ENCODE data around the gene TREML1.
A peak's percentile ranks its signal among the peaks of the same experiment; 100 is the strongest.

Gene TREML1

DNA sequence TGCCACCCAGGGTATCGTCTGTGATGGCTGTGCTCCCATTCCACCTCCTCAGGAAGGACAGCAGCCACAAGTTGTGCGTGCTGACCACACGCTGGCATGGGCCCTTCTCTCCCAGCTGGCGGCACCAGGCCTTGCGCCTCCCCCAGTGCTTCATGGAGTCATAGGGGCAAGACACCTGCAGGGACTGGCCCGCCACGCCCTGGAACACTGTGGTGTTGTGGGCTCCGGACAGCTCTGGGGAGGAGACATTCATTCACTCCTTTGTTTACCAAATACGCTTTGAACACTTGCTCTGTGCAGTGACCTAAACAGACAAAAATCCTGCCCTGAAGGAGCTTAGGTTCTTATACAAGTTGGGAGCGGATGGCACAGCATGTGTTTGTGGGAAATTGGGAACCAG is 7.2 kb upstream of the TREML1 start:
- no CpG with 5 or more reads among the region's 10 CpGs for WGBS, 2 donors (ENCODE audit: extremely low coverage in 2 of 2, insufficient read length in 2 of 2, insufficient replicate concordance in 1 of 2)
- Histone ChIP-seq H3K4me3 (ENCODE audit: low read length in 2 of 2) (peak overlapping the region in 1 of 2 donors; percentile 14), H3K4me2 (ENCODE audit: insufficient read depth, low read length, poor library complexity, severe bottlenecking) (no peak overlapping the region), H2AK5ac (ENCODE audit: low read depth, low read length) (peak overlapping the region; percentile 35), H3K4ac (ENCODE audit: low read length) (no peak overlapping the region), H2BK120ac (ENCODE audit: low read depth, low read length) (no peak overlapping the region), H3K23ac (ENCODE audit: low read depth, low read length, poor library complexity) (peak overlapping the region; percentile 37), H3K18ac (ENCODE audit: low read length) (peak overlapping the region; percentile 32), H2BK12ac (ENCODE audit: low read length) (no peak overlapping the region), H2AFZ (ENCODE audit: low read length) (no peak overlapping the region), H2BK15ac (ENCODE audit: low read length) (no peak overlapping the region), H3K36me3 (replicated peaks in 1 of 2; ENCODE audit: control insufficient read depth in 2 of 2, insufficient read depth in 2 of 2, low read length in 2 of 2) (no peaks in the 10 kb centered on the region), H3K9ac (ENCODE audit: low read depth, low read length, poor library complexity) (no peak overlapping the region), H3K27ac (replicated peaks; ENCODE audit: low read length) (no peak overlapping the region), H3K27me3 (ENCODE audit: control insufficient read depth in 3 of 3, insufficient read depth in 3 of 3, low read depth in 1 of 3, low read length in 3 of 3) (peaks cover 0 to 24% (median 0%) of the 10 kb centered on the region in 3 experiments), H2BK5ac (ENCODE audit: low read length) (no peak overlapping the region), H3K4me1 (ENCODE audit: control insufficient read depth in 2 of 2, insufficient read depth in 1 of 2, low read depth in 1 of 2, low read length in 2 of 2) (peaks cover 0 to 4% of the 10 kb centered on the region in 2 donors), H3K9me3 (replicated peaks in 1 of 2; ENCODE audit: control insufficient read depth in 2 of 2, insufficient read depth in 1 of 2, low read depth in 1 of 2, low read length in 2 of 2) (no peaks in the 10 kb centered on the region), H3K79me1 (ENCODE audit: low read depth, low read length) (no peaks in the 10 kb centered on the region), H4K8ac (ENCODE audit: low read depth, low read length) (no peak overlapping the region), H4K91ac (ENCODE audit: low read depth, low read length, poor library complexity) (no peak overlapping the region), H3K14ac (ENCODE audit: low read length) (peak overlapping the region; percentile 26)
- DNase-seq (ENCODE audit: low spot score) = no peak

DNA sequence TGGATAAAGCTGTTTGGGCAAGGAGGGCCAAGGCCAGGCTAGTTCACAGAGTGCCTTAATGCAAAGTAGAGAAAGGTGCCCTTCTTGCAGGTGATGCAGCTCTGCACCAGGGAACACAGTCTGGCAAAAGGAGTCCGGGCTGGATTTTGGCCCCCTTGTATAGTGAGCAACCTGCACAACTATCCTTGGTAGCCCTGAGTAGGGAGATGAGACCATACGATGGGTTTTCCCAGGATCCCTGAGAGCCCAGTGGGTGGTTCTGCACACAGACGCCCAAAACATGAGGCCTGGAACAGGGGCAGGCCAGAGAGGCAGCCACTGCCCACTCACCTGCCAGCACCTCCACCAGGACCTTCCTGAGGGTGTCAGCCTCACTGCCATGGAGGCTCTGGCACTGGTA is 6.8 kb upstream of the TREML1 start:
- H3K79me1 ChIP-seq (ENCODE audit: low read depth, low read length) = no peaks in the 10 kb centered on the region
- no peak overlapping the region for H2BK120ac ChIP-seq (ENCODE audit: low read depth, low read length)
- no peak overlapping the region for H2BK12ac ChIP-seq (ENCODE audit: low read length)
- H2BK15ac ChIP-seq (ENCODE audit: low read length) = no peak overlapping the region
- no peak overlapping the region for H2BK5ac ChIP-seq (ENCODE audit: low read length)
- peak overlapping the region; percentile 26 for H3K14ac ChIP-seq (ENCODE audit: low read length)
- H3K4me1 ChIP-seq (ENCODE audit: control insufficient read depth in 2 of 2, insufficient read depth in 1 of 2, low read depth in 1 of 2, low read length in 2 of 2) = peaks cover 0 to 4% of the 10 kb centered on the region in 2 donors
- H3K4me3 ChIP-seq (ENCODE audit: low read length in 2 of 2) = peak overlapping the region in 1 of 2 donors; percentile 14
- no peak overlapping the region for H3K27ac ChIP-seq (replicated peaks; ENCODE audit: low read length)
- peak overlapping the region; percentile 32 for H3K18ac ChIP-seq (ENCODE audit: low read length)
- H3K36me3 ChIP-seq (replicated peaks in 1 of 2; ENCODE audit: control insufficient read depth in 2 of 2, insufficient read depth in 2 of 2, low read length in 2 of 2) = no peaks in the 10 kb centered on the region
- no peak overlapping the region for H2AFZ ChIP-seq (ENCODE audit: low read length)
- DNase-seq (ENCODE audit: low spot score) = no peak
- no peaks in the 10 kb centered on the region for H3K9me3 ChIP-seq (replicated peaks in 1 of 2; ENCODE audit: control insufficient read depth in 2 of 2, insufficient read depth in 1 of 2, low read depth in 1 of 2, low read length in 2 of 2)
- H3K9ac ChIP-seq (ENCODE audit: low read depth, low read length, poor library complexity) = no peak overlapping the region
- no peak overlapping the region for H3K4ac ChIP-seq (ENCODE audit: low read length)
- H3K23ac ChIP-seq (ENCODE audit: low read depth, low read length, poor library complexity) = peak overlapping the region; percentile 37
- H3K27me3 ChIP-seq (ENCODE audit: control insufficient read depth in 3 of 3, insufficient read depth in 3 of 3, low read depth in 1 of 3, low read length in 3 of 3) = peaks cover 0 to 24% (median 0%) of the 10 kb centered on the region in 3 experiments
- H4K91ac ChIP-seq (ENCODE audit: low read depth, low read length, poor library complexity) = no peak overlapping the region
- no CpG with 5 or more reads among the region's 3 CpGs for WGBS, 2 donors (ENCODE audit: extremely low coverage in 2 of 2, insufficient read length in 2 of 2, insufficient replicate concordance in 1 of 2)
- no peak overlapping the region for H2AK5ac ChIP-seq (ENCODE audit: low read depth, low read length)
- H4K8ac ChIP-seq (ENCODE audit: low read depth, low read length) = no peak overlapping the region
- H3K4me2 ChIP-seq (ENCODE audit: insufficient read depth, low read length, poor library complexity, severe bottlenecking) = no peak overlapping the region

DNA sequence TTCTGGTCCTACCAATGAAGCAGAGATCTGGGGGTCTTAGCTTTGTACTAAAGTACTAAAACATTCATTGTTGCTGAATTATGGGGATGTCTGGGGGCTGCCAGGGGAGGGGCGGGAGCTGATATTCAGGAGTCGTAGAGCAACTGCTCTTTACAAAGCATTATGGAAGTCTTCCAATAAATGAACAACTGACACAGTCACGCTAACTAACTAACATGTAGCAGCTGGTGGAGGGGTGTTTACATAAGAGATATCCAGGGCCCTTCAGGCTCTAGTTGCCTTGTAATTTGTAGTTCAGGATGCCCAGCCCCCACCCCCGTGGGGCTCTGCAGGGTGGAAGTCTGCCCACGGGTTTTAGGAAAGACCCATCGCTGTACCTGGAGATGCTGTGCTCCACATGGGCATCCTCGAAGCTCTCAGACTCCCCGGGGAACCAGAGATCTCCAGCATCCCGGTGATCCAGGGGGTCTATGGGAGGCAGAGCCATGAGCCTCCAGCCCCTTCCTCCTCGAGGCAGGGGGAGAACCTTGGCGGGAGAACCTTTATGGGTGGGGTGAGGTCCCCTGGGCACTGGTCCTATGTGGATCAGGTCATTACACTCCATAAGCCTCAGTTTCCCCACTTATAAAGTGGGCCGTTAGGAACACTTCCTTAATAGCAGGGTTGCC is 5.4 kb upstream of the TREML1 start:
- no peak overlapping the region for H2BK120ac ChIP-seq (ENCODE audit: low read depth, low read length)
- H2BK15ac ChIP-seq (ENCODE audit: low read length) = no peak overlapping the region
- H3K36me3 ChIP-seq (replicated peaks in 1 of 2; ENCODE audit: control insufficient read depth in 2 of 2, insufficient read depth in 2 of 2, low read length in 2 of 2) = no peaks in the 10 kb centered on the region
- peaks cover 0 to 32% (median 0%) of the 10 kb centered on the region in 3 experiments for H3K27me3 ChIP-seq (ENCODE audit: control insufficient read depth in 3 of 3, insufficient read depth in 3 of 3, low read depth in 1 of 3, low read length in 3 of 3)
- no peak overlapping the region for H2AFZ ChIP-seq (ENCODE audit: low read length)
- H3K23ac ChIP-seq (ENCODE audit: low read depth, low read length, poor library complexity) = no peak overlapping the region
- H2BK12ac ChIP-seq (ENCODE audit: low read length) = no peak overlapping the region
- no peak overlapping the region for H4K8ac ChIP-seq (ENCODE audit: low read depth, low read length)
- no peaks in the 10 kb centered on the region for H3K9me3 ChIP-seq (replicated peaks in 1 of 2; ENCODE audit: control insufficient read depth in 2 of 2, insufficient read depth in 1 of 2, low read depth in 1 of 2, low read length in 2 of 2)
- H4K91ac ChIP-seq (ENCODE audit: low read depth, low read length, poor library complexity) = no peak overlapping the region
- DNase-seq (ENCODE audit: low spot score) = no peak
- no peak overlapping the region for H3K14ac ChIP-seq (ENCODE audit: low read length)
- no peak overlapping the region for H3K4ac ChIP-seq (ENCODE audit: low read length)
- no CpG with 5 or more reads among the region's 12 CpGs for WGBS, 2 donors (ENCODE audit: extremely low coverage in 2 of 2, insufficient read length in 2 of 2, insufficient replicate concordance in 1 of 2)
- H3K79me1 ChIP-seq (ENCODE audit: low read depth, low read length) = no peaks in the 10 kb centered on the region
- H3K4me1 ChIP-seq (ENCODE audit: control insufficient read depth in 2 of 2, insufficient read depth in 1 of 2, low read depth in 1 of 2, low read length in 2 of 2) = peaks cover 0 to 4% of the 10 kb centered on the region in 2 donors
- no peak overlapping the region for H3K9ac ChIP-seq (ENCODE audit: low read depth, low read length, poor library complexity)
- H2AK5ac ChIP-seq (ENCODE audit: low read depth, low read length) = no peak overlapping the region
- no peak overlapping the region for H3K4me2 ChIP-seq (ENCODE audit: insufficient read depth, low read length, poor library complexity, severe bottlenecking)
- H3K27ac ChIP-seq (replicated peaks; ENCODE audit: low read length) = no peak overlapping the region
- H3K4me3 ChIP-seq (ENCODE audit: low read length in 2 of 2) = no peak overlapping the region
- H2BK5ac ChIP-seq (ENCODE audit: low read length) = no peak overlapping the region
- H3K18ac ChIP-seq (ENCODE audit: low read length) = no peak overlapping the region

DNA sequence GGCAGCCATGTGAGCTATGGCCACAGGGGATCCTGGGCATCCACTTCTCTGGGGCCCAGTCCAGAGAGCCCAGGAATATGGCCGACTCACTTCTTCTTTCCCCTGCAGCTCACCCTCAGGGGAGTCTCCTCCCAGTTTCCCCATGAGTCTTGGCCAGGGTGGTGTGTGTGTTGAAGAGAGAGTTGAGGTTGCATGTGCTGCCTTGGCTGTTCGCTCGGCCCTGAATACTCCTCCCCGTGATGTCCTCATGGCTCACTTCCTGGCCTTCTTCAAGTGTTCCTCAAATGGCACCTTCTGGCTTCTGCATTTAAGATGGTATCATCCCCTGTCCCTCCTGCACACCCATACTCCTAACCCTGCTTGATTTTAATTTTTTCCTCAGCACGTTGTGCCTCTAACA is 3.2 kb upstream of the TREML1 start:
- Histone ChIP-seq H3K23ac (ENCODE audit: low read depth, low read length, poor library complexity) (peak overlapping the region; percentile 22), H3K4me2 (ENCODE audit: insufficient read depth, low read length, poor library complexity, severe bottlenecking) (no peak overlapping the region), H3K9me3 (replicated peaks in 1 of 2; ENCODE audit: control insufficient read depth in 2 of 2, insufficient read depth in 1 of 2, low read depth in 1 of 2, low read length in 2 of 2) (no peaks in the 10 kb centered on the region), H2BK15ac (ENCODE audit: low read length) (no peak overlapping the region), H2BK120ac (ENCODE audit: low read depth, low read length) (no peak overlapping the region), H3K27ac (replicated peaks; ENCODE audit: low read length) (no peak overlapping the region), H3K4me1 (ENCODE audit: control insufficient read depth in 2 of 2, insufficient read depth in 1 of 2, low read depth in 1 of 2, low read length in 2 of 2) (peaks cover 0 to 1% of the 10 kb centered on the region in 2 donors), H2AK5ac (ENCODE audit: low read depth, low read length) (no peak overlapping the region), H3K79me1 (ENCODE audit: low read depth, low read length) (no peaks in the 10 kb centered on the region), H2BK12ac (ENCODE audit: low read length) (no peak overlapping the region), H2AFZ (ENCODE audit: low read length) (no peak overlapping the region), H3K36me3 (replicated peaks in 1 of 2; ENCODE audit: control insufficient read depth in 2 of 2, insufficient read depth in 2 of 2, low read length in 2 of 2) (no peaks in the 10 kb centered on the region), H3K4me3 (ENCODE audit: low read length in 2 of 2) (no peak overlapping the region), H3K27me3 (ENCODE audit: control insufficient read depth in 3 of 3, insufficient read depth in 3 of 3, low read depth in 1 of 3, low read length in 3 of 3) (peaks cover 0 to 33% (median 0%) of the 10 kb centered on the region in 3 experiments), H4K91ac (ENCODE audit: low read depth, low read length, poor library complexity) (no peak overlapping the region), H2BK5ac (ENCODE audit: low read length) (no peak overlapping the region), H3K18ac (ENCODE audit: low read length) (no peak overlapping the region), H3K4ac (ENCODE audit: low read length) (no peak overlapping the region), H4K8ac (ENCODE audit: low read depth, low read length) (no peak overlapping the region), H3K9ac (ENCODE audit: low read depth, low read length, poor library complexity) (no peak overlapping the region), H3K14ac (ENCODE audit: low read length) (no peak overlapping the region)
- DNase-seq (ENCODE audit: low spot score) = no peak
- no CpG with 5 or more reads among the region's 5 CpGs for WGBS, 2 donors (ENCODE audit: extremely low coverage in 2 of 2, insufficient read length in 2 of 2, insufficient replicate concordance in 1 of 2)
